MM.1S (cell line): ENCODE data around the gene MOB3B.

Experiments
- EZH2phosphoT487 ChIP-seq: fragments of 300-600 bp; sonication (generic); IDR thresholded peaks from 2 replicates; pipeline ENCODE4 v1.6.1; 2018; ENCODE audit warnings: antibody characterized with exemption, low read length
- TF ChIP-seq, protein P1 (sequence below): fragments of 300-600 bp; sonication (generic); IDR thresholded peaks from 2 replicates; pipeline ENCODE4 v1.5.1; 2016; ENCODE audit warnings: antibody characterized with exemption, low read length, mixed read lengths

- TF ChIP-seq, protein P1, sequence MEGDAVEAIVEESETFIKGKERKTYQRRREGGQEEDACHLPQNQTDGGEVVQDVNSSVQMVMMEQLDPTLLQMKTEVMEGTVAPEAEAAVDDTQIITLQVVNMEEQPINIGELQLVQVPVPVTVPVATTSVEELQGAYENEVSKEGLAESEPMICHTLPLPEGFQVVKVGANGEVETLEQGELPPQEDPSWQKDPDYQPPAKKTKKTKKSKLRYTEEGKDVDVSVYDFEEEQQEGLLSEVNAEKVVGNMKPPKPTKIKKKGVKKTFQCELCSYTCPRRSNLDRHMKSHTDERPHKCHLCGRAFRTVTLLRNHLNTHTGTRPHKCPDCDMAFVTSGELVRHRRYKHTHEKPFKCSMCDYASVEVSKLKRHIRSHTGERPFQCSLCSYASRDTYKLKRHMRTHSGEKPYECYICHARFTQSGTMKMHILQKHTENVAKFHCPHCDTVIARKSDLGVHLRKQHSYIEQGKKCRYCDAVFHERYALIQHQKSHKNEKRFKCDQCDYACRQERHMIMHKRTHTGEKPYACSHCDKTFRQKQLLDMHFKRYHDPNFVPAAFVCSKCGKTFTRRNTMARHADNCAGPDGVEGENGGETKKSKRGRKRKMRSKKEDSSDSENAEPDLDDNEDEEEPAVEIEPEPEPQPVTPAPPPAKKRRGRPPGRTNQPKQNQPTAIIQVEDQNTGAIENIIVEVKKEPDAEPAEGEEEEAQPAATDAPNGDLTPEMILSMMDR = no peak
- TF ChIP-seq EZH2phosphoT487 = no peak
These were observed 91.8 kb downstream of the MOB3B start for GRCh38 chr9:27437652-27438373.
